ENCODE measurements around the gene FAM120AOS.

DNA sequence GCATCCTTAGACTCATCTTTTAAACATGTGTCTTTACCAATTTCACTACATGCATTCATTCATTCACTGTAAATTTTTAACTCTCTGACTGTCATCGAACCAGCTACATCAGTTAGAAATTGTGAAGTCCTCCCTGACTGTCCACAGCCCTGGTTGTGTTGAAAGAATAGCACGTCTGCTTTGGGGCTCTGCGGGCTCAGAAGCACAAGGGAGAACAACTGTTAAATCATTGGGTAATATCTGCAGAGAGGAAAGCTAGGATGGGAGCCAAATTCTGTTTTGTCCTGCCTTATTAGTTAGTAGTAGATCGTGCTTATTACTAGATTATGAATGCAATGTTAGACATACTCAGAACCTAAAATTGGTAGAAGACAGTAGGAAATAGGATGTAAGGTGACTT is 26.3 kb upstream of the FAM120AOS start:
- TF ChIP-seq, protein P1, sequence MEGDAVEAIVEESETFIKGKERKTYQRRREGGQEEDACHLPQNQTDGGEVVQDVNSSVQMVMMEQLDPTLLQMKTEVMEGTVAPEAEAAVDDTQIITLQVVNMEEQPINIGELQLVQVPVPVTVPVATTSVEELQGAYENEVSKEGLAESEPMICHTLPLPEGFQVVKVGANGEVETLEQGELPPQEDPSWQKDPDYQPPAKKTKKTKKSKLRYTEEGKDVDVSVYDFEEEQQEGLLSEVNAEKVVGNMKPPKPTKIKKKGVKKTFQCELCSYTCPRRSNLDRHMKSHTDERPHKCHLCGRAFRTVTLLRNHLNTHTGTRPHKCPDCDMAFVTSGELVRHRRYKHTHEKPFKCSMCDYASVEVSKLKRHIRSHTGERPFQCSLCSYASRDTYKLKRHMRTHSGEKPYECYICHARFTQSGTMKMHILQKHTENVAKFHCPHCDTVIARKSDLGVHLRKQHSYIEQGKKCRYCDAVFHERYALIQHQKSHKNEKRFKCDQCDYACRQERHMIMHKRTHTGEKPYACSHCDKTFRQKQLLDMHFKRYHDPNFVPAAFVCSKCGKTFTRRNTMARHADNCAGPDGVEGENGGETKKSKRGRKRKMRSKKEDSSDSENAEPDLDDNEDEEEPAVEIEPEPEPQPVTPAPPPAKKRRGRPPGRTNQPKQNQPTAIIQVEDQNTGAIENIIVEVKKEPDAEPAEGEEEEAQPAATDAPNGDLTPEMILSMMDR (IDR thresholded peaks at IDR 0.05; ENCODE audit: low read length), result no peak
- TF ChIP-seq EZH2 (IDR thresholded peaks at IDR 0.05; ENCODE audit: borderline replicate concordance, low read length), result no peak

All from OCI-LY1 (cell line).